SH-SY5Y (cell line): ENCODE results near the gene RMND1.

ENCODE experiments used
- GATA2 ChIP-seq: IDR thresholded peaks from 2 replicates; pipeline ENCODE4 v1.6.1; 2011; ENCODE audit warnings: mild to moderate bottlenecking, low read depth, low read length
- GATA3 ChIP-seq: IDR thresholded peaks from 2 replicates; pipeline ENCODE4 v1.6.1; 2011; ENCODE audit warnings: low read depth, mild to moderate bottlenecking, low read length, moderate library complexity

- no peak for TF ChIP-seq GATA3
- no peak for TF ChIP-seq GATA2
Measured at GRCh38 chr6:151377095-151377494, 74.8 kb downstream of the RMND1 start.
